Measurements from ENCODE around the gene RNF217.

RNF217 gene

GRCh38 chr6:124928851-124929250, 33.4 kb upstream of the RNF217 start:
- H3K4me3 ChIP-seq (ENCODE audit: low read length): no peak overlapping the region
- TF ChIP-seq CTCF (conservative IDR thresholded peaks at IDR 0.05; ENCODE audit: low read length): no peak
- no peak for DNase-seq (ENCODE audit: low read depth)

GRCh38 chr6:124937645-124938044, 24.6 kb upstream of the RNF217 start:
- no peak for DNase-seq (ENCODE audit: low read depth)
- no peak for TF ChIP-seq CTCF (conservative IDR thresholded peaks at IDR 0.05; ENCODE audit: low read length)
- H3K4me3 ChIP-seq (ENCODE audit: low read length): no peak overlapping the region

- DNase-seq (ENCODE audit: low read depth): no peak
- no peak for TF ChIP-seq CTCF (conservative IDR thresholded peaks at IDR 0.05; ENCODE audit: low read length)
- H3K4me3 ChIP-seq (ENCODE audit: low read length): no peak overlapping the region
Observed at GRCh38 chr6:124941259-124941658, 21.0 kb upstream of the RNF217 start.

- TF ChIP-seq CTCF (conservative IDR thresholded peaks at IDR 0.05; ENCODE audit: low read length): no peak
- no peak for DNase-seq (ENCODE audit: low read depth)
- H3K4me3 ChIP-seq (ENCODE audit: low read length): no peak overlapping the region
Observed at GRCh38 chr6:124943658-124944057, 18.6 kb upstream of the RNF217 start.

- peak; percentile 9 for DNase-seq (ENCODE audit: low read depth)
- no peak for TF ChIP-seq CTCF (conservative IDR thresholded peaks at IDR 0.05; ENCODE audit: low read length)
- no peak overlapping the region for H3K4me3 ChIP-seq (ENCODE audit: low read length)
Observed at GRCh38 chr6:124947971-124948451, 14.2 kb upstream of the RNF217 start.

GRCh38 chr6:124949706-124950105, 12.5 kb upstream of the RNF217 start:
- TF ChIP-seq CTCF (conservative IDR thresholded peaks at IDR 0.05; ENCODE audit: low read length): no peak
- no peak overlapping the region for H3K4me3 ChIP-seq (ENCODE audit: low read length)
- no peak for DNase-seq (ENCODE audit: low read depth)

GRCh38 chr6:124953808-124954207, 8.4 kb upstream of the RNF217 start:
- DNase-seq (ENCODE audit: low read depth): no peak
- no peak for TF ChIP-seq CTCF (conservative IDR thresholded peaks at IDR 0.05; ENCODE audit: low read length)
- no peak overlapping the region for H3K4me3 ChIP-seq (ENCODE audit: low read length)
